Measurements from ENCODE around the gene PLS3.

The PLS3 gene

GRCh38 chrX:115679460-115679859, 118.5 kb downstream of the PLS3 start:
- Histone ChIP-seq H3K27me3 (no peaks in the 10 kb centered on the region), H3K36me3 (no peaks in the 10 kb centered on the region), H3K27ac (no peak overlapping the region), H3K4me1 (peaks cover 0 to 5% (median 0%) of the 10 kb centered on the region in 4 donors), H3K9me3 (no peaks in the 10 kb centered on the region), H3K4me3 (peak overlapping the region in 1 of 2 donors; percentile 18)
- TF ChIP-seq CTCF (IDR thresholded peaks at IDR 0.05), result peak; percentile 42 to 54
- intact Hi-C loops (cut with DNase I; ENCODE audit: low total_unique reads), result no loop called here
- no peak for DNase-seq

DNA sequence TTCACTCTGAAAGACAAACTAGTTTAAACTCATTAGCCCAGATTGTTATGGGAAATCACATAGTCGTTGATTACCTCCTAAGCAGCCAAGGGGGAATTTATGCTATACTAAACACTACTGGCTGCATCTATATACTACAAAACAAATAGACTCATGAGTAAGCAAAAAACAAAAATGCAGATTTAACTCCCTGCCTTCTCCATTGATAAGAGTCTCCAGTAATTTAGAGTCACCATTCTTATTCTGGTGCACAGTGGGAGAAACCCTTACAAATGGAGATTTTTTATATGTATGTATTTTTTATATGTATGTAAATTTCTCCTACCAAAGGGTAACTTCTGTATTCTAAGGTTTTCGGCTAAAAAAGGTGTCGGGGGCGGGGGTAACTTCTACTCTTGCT, 126.6 kb downstream of the PLS3 start:
- no peak overlapping the region for H3K4me3 ChIP-seq
- intact Hi-C loops (cut with DNase I; ENCODE audit: low total_unique reads), result no loop called here
- TF ChIP-seq CTCF (IDR thresholded peaks at IDR 0.05), result no peak
- H3K27me3 ChIP-seq, result no peaks in the 10 kb centered on the region
- peaks cover 0 to 8% (median 2%) of the 10 kb centered on the region in 4 donors for H3K4me1 ChIP-seq
- DNase-seq, result no peak
- no peaks in the 10 kb centered on the region for H3K36me3 ChIP-seq
- H3K27ac ChIP-seq, result no peak overlapping the region
- H3K9me3 ChIP-seq, result no peaks in the 10 kb centered on the region

DNA sequence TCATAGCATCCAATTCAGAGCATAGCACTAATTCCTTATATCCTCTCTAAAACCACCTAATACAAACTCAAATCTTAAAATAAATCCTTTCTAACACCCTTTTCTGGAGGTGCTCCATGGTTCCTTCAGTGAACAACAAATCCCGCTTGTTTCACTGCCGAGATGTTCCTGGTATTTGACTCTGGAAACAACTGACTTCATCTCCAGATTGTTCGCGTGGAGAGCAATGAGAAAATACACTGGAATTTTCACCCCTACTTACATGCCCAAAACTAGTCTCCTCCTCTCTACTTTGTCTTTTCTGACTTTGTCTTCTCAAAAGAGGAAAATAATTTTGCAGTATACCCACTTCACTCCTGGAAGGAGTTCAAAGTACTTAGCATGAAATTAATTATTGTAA, 129.0 kb downstream of the PLS3 start:
- Histone ChIP-seq H3K27me3 (no peaks in the 10 kb centered on the region), H3K27ac (peak overlapping the region; percentile 59 to 66), H3K4me1 (peaks cover 0 to 8% (median 2%) of the 10 kb centered on the region in 4 donors), H3K9me3 (no peaks in the 10 kb centered on the region), H3K36me3 (no peaks in the 10 kb centered on the region), H3K4me3 (peak overlapping the region in 1 of 2 donors; percentile 3)
- DNase-seq, result no peak
- intact Hi-C loops (cut with DNase I; ENCODE audit: low total_unique reads), result no loop called here
- TF ChIP-seq CTCF (IDR thresholded peaks at IDR 0.05), result no peak

DNA sequence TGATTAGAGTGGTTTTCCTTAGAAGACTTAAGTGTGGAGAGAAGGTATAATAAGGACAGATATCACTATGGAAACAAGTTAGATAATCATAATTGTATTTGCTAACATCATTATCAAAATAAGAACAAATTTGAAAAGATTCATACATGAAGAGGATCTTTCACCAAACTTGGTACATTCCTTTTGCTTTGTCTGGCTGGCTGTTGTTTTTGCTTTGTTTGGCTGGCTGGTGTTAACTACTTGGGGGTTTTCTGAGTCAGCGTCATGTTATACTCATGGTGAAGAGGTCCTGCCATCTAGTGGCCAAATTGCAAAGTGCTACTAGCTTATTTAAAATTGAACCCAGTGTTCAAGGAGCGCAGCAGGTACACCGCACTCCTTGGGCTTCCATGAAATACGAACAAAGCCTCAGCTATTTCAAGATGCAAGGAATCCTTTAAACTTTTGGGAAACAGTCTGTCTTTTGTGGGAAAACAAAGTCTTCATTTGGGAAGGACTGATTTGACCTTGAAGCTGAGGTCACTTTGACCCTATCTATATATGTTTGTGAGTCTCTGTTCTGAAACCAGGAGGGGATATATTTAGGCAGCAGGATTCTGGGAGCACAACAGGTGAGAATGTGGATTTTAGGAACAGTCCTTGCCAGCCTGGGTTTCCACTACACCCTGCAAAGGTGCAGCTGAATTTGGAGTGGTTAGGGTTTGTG, 129.7 kb downstream of the PLS3 start:
- H3K27ac ChIP-seq, result peak overlapping the region; percentile 59 to 66
- intact Hi-C loops (cut with DNase I; ENCODE audit: low total_unique reads), result no loop called here
- H3K27me3 ChIP-seq, result no peaks in the 10 kb centered on the region
- peak; percentile 40 to 62 for DNase-seq
- H3K9me3 ChIP-seq, result no peaks in the 10 kb centered on the region
- H3K4me3 ChIP-seq, result peak overlapping the region in 1 of 2 donors; percentile 3
- peaks cover 0 to 8% (median 2%) of the 10 kb centered on the region in 4 donors for H3K4me1 ChIP-seq
- H3K36me3 ChIP-seq, result no peaks in the 10 kb centered on the region
- TF ChIP-seq CTCF (IDR thresholded peaks at IDR 0.05), result peak; percentile 63 to 74

- intact Hi-C loops (cut with DNase I; ENCODE audit: low total_unique reads), result no loop called here
- Histone ChIP-seq H3K36me3 (no peaks in the 10 kb centered on the region), H3K4me3 (no peak overlapping the region), H3K4me1 (peaks cover 0 to 8% (median 2%) of the 10 kb centered on the region in 4 donors), H3K27ac (no peak overlapping the region), H3K9me3 (no peaks in the 10 kb centered on the region), H3K27me3 (no peaks in the 10 kb centered on the region)
- DNase-seq, result no peak
- no peak for TF ChIP-seq CTCF (IDR thresholded peaks at IDR 0.05)
These were observed 132.5 kb downstream of the PLS3 start for GRCh38 chrX:115693476-115693875.
